Ishikawa (cell line): Measurements from ENCODE around the gene TNFSF13B.

Source experiments
- CEBPB ChIP-seq: IDR thresholded peaks from 2 replicates; pipeline ENCODE4 v1.6.1; 2012
- CREB1 ChIP-seq: IDR thresholded peaks from 2 replicates; pipeline ENCODE4 v1.6.1; 2012; ENCODE audit warnings: low read depth
- EGR1 ChIP-seq: IDR thresholded peaks from 2 replicates; pipeline ENCODE4 v1.6.1; 2012
- EP300 ChIP-seq: IDR thresholded peaks from 2 replicates; pipeline ENCODE4 v1.6.1; 2012; ENCODE audit warnings: borderline replicate concordance
- FOXM1 ChIP-seq: IDR thresholded peaks from 2 replicates; pipeline ENCODE4 v1.6.1; 2012; ENCODE audit warnings: low read depth, borderline replicate concordance
- MAX ChIP-seq: IDR thresholded peaks from 2 replicates; pipeline ENCODE4 v1.6.1; 2012
- NFIC ChIP-seq: IDR thresholded peaks from 2 replicates; pipeline ENCODE4 v1.6.1; 2012
- RAD21 ChIP-seq: IDR thresholded peaks from 2 replicates; pipeline ENCODE4 v1.6.1; 2012; ENCODE audit warnings: low read depth
- TAF1 ChIP-seq: IDR thresholded peaks from 2 replicates; pipeline ENCODE4 v1.6.1; 2012; ENCODE audit warnings: low read depth, mild to moderate bottlenecking
- TCF12 ChIP-seq: IDR thresholded peaks from 2 replicates; pipeline ENCODE4 v1.6.1; 2012; ENCODE audit warnings: low read depth
- TEAD4 ChIP-seq: IDR thresholded peaks from 2 replicates; pipeline ENCODE4 v1.6.1; 2012
- USF1 ChIP-seq: IDR thresholded peaks from 2 replicates; pipeline ENCODE4 v1.6.1; 2012
- YY1 ChIP-seq: IDR thresholded peaks from 2 replicates; pipeline ENCODE4 v1.6.1; 2012; ENCODE audit warnings: low read depth
- ZBTB7A ChIP-seq: IDR thresholded peaks from 2 replicates; pipeline ENCODE4 v1.6.1; 2012; ENCODE audit warnings: low read depth
- TF ChIP-seq, protein P1 (sequence below): IDR thresholded peaks from 2 replicates; pipeline ENCODE4 v1.6.1; 2012; ENCODE audit warnings: low read depth, mild to moderate bottlenecking

TNFSF13B gene

GRCh38 chr13:108227651-108228272 lies 41.8 kb upstream of the TNFSF13B start:
- TF ChIP-seq RAD21: peak; percentile 41
- no peak for TF ChIP-seq FOXM1

DNA sequence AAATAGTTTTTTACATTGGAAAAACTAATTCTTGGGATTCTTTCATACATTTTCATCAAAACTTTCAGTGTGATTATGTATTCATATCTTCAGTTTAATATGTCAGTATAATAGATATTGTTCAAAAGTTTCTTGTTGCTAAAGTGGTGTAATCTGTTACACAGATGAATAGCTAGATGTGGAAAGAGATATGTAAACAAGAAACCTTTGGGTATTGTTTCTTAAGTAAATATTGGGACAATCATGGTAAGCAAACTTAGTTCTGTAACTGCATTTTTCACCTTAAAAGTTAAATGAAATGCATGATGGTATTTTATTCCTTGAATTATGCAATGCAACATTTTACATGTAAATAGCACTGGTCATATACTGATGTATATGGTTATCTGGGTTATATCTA lies 39.1 kb upstream of the TNFSF13B start:
- TF ChIP-seq ZBTB7A (no peak), EP300 (no peak), RAD21 (no peak), NFIC (no peak), TAF1 (no peak)

- TF ChIP-seq TAF1: no peak
- TF ChIP-seq TCF12: no peak
- TF ChIP-seq CREB1: no peak
- TF ChIP-seq EGR1: no peak
- TF ChIP-seq ZBTB7A: no peak
- TF ChIP-seq CEBPB: no peak
- no peak for TF ChIP-seq MAX
- TF ChIP-seq TEAD4: no peak
- TF ChIP-seq, protein P1, sequence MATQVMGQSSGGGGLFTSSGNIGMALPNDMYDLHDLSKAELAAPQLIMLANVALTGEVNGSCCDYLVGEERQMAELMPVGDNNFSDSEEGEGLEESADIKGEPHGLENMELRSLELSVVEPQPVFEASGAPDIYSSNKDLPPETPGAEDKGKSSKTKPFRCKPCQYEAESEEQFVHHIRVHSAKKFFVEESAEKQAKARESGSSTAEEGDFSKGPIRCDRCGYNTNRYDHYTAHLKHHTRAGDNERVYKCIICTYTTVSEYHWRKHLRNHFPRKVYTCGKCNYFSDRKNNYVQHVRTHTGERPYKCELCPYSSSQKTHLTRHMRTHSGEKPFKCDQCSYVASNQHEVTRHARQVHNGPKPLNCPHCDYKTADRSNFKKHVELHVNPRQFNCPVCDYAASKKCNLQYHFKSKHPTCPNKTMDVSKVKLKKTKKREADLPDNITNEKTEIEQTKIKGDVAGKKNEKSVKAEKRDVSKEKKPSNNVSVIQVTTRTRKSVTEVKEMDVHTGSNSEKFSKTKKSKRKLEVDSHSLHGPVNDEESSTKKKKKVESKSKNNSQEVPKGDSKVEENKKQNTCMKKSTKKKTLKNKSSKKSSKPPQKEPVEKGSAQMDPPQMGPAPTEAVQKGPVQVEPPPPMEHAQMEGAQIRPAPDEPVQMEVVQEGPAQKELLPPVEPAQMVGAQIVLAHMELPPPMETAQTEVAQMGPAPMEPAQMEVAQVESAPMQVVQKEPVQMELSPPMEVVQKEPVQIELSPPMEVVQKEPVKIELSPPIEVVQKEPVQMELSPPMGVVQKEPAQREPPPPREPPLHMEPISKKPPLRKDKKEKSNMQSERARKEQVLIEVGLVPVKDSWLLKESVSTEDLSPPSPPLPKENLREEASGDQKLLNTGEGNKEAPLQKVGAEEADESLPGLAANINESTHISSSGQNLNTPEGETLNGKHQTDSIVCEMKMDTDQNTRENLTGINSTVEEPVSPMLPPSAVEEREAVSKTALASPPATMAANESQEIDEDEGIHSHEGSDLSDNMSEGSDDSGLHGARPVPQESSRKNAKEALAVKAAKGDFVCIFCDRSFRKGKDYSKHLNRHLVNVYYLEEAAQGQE: no peak
- TF ChIP-seq RAD21: no peak
- TF ChIP-seq USF1: no peak
- no peak for TF ChIP-seq YY1
- TF ChIP-seq EP300: no peak
- TF ChIP-seq NFIC: no peak
- TF ChIP-seq FOXM1: no peak
Measured at GRCh38 chr13:108249150-108249549, 20.4 kb upstream of the TNFSF13B start.

DNA sequence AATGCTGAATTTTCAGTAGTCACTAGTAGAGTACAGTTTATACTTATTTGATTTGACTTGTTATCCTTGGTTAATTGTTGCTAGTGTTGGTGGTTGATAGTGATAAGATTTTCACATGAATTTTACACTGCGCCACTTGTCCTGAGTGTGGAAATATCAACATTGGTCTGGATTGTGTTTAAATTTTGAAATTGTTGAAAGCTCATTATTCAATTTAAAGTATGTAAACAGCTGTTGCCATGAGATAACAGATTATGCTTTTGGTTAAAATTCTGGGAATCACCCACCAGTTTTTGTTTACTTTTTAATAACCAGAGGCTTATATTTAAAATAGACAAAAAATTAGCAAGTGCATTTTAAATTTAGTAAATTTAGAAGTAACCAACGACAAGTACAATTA lies 12.3 kb upstream of the TNFSF13B start:
- TF ChIP-seq, protein P1: no peak
- TF ChIP-seq YY1 (no peak), NFIC (no peak), USF1 (no peak), TEAD4 (no peak), MAX (no peak)

- TF ChIP-seq FOXM1 (no peak), MAX (no peak), RAD21 (no peak), TCF12 (no peak), USF1 (no peak), EGR1 (no peak), CEBPB (no peak), TEAD4 (no peak), EP300 (no peak)
- TF ChIP-seq, protein P1: no peak
Measured at GRCh38 chr13:108263621-108264355, 5.7 kb upstream of the TNFSF13B start.
